SIG-M5 treated with dmso at 0.1 percent for 504 hours (cell line): Measurements from ENCODE around the gene LEFTY2.
"Not testable (repeated sequence)": the region's sequence is repeated elsewhere in the genome, so short reads cannot be mapped to it uniquely, and the experiment has no call there.

Experiments
- DNase-seq: peaks from one replicate; lab custom pipeline; 2025; ENCODE audit not compliant: unreplicated experiment; lab: John Stamatoyannopoulos, UW

The LEFTY2 gene

DNA sequence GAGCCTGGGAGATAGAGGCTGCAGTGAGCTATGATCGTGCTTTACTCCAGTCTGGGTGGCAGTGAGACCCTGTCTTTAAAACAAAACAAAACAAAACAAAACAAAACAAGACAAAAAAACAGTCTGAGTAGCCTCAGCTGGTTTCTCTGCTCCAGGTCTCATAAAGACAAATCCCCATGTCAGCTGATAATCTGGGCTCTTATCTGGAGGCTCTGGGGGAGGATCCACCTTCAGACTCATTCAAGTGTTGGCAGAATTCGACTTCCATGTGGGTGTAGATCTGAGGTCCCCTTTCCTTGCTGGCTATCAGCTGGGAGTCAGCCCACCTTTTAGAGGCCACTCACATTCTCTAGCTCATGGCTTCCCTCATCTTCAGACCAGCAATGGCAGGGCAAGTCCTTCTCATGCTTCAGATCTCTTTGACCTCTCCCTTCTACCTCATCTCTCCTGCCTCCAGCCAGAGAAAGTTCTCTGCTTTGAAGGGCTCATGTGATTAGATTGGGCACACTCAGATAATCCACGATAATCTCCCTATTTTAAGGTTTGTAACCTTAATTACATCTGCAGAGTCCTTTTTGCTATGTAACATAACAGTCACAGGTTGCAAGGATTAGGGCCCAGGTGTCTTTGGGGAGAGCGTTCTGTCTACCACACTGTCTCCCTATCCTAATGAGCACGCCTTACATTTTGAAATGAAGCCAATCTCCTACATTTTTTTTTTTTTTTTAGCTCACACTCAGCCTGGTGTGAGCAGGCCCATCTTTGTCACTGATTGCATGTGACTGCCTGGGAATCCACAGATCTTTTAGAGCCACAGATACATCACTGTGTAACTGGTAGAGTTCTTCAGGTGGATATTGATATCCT is 9.5 kb downstream of the LEFTY2 start:
- no peak for DNase-seq

- DNase-seq, result no peak
Observed at GRCh38 chr1:225930566-225930965, 10.5 kb downstream of the LEFTY2 start.

- DNase-seq, result not testable (repeated sequence)
Observed at GRCh38 chr1:225929462-225929861, 11.6 kb downstream of the LEFTY2 start.

GRCh38 chr1:225928186-225929175 is 12.5 kb downstream of the LEFTY2 start:
- peak; percentile 24 for DNase-seq

GRCh38 chr1:225926551-225927113 is 14.4 kb downstream of the LEFTY2 start:
- peak; percentile 32 for DNase-seq

DNA sequence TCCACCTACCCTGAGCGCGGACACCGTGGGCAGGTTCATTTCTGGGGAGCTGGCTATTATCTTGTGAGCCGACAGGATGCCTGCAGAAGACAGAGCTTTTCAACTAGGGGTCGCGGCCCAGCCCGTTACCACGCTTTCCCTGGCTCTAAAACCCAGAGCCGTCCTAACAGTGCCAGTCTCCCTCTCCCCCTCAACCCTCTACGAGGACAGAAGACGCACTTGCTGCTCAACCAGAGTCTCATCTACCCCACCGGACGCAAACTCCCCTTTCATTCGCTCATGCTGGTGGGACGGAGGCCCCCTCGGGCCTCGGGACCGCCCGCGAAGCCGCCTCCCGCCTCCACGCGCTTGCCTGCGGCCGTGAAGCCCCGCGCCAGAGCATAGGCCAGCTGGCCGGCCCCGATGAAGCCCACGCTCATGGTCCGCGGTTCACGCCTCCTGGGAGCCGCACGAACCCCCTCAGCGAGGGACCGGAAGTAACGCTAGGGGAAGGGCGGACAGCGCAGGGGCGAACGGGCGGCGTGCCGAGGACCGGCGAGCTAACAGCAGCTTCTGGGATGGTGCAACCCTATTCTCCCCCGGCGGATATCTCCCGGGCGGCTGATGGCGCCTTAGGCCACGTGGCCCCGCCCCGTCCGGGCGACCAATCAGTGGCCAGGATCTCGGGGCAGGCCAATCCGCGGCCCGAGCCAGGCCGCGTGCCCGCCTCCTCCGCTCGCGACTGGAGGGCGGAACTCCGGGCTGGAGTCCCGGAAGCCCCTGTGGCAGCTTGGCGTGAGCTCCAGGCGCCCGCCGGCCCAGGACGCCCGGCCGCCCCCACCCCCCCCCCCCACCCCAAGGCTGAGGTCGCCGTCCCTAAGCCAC is 17.1 kb downstream of the LEFTY2 start, which contains the start of gene PYCR2:
Gene PYCR2, minus strand, starts transcription at position 559 of the 864 bp plus-strand sequence. Its CDS starts 140 bp downstream, at position 419.
- DNase-seq, result peak; percentile 98

DNA sequence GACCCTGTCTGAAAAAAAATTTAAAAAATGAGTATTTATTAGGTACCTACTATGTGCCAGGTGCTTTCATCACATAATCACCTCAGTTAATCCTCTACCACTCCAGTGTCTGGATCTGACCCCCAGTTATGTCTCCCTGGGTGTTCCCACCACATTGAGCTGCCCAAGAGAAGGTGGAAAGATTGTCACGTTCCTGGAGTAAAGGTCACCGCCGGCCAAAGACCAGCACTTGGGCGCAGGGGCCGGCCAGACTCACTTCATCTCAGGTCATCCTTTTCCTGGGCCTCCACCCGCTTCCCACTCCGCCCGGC is 17.7 kb downstream of the LEFTY2 start:
- DNase-seq, result no peak

DNA sequence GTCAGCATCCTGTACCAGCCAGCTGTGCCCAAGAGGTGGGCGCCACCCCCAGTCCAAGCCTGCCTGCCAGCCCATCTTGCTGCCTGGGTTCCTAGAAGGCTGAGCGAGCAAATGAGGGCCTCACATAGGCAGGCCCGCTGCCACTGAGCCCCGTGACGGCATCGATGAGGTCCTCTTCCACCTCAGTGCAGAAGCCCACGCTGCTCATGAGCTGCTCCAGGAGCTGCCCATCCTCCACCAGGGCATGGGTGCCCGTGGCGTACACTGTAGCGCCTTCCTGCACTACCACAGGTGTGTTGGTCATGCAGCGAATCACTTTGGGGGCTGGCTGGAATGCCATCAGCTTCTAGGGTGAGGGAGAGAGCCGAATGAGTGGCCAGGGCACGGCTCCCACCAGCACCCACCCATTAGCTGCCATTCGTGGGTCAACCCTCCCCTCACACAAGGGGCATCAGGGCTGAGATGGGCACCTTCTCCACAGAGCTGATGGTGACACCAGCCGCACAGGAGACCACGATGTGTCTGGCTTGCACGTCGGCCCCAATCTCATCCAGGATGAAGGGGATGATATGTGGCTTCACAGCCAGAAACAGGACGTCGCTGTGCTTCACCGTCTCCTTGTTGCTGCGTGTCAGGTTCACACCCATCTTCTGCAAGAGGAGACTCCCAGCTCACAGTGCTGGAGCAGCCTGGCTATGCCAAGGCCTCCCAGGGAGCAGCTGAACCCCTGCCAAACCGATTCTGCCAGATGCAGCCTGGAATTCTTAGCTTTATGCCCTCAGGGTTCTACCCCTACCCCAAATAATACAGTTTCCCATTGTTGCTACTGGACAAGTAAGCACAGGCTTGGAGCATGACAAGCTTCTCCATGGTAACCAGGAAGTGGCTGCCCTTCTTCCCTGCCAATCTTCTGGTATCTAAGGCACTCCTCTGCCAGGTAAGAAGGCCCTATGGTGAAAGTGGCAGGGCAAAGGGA is 19.0 kb downstream of the LEFTY2 start:
- no peak for DNase-seq

GRCh38 chr1:225919906-225920305 is 21.1 kb downstream of the LEFTY2 start:
- DNase-seq, result no peak

DNA sequence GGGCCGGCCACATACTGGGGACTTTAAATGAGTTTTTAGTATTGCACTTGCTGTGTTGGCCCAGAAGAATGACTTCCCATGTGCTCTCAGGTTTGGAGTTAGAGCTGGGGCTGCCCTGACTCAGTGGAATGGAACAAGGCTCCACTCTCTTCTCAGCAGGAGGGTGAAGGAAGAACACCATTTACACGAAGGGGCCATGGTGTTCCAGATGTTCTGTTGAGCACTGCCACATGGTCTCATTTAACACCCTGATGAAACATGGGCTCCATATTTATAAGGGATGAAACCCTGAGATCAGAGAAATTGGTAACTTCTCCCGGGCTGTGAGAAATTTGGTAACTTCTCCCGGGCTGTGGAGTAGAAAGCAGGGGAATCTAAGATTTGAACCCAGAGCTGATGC is 22.7 kb downstream of the LEFTY2 start:
- no peak for DNase-seq

- no peak for DNase-seq
Observed at GRCh38 chr1:225917536-225917935, 23.5 kb downstream of the LEFTY2 start.

- no peak for DNase-seq
Observed at GRCh38 chr1:225917101-225917500, 23.9 kb downstream of the LEFTY2 start.

GRCh38 chr1:225915538-225915991 is 25.5 kb downstream of the LEFTY2 start:
- DNase-seq, result no peak

DNA sequence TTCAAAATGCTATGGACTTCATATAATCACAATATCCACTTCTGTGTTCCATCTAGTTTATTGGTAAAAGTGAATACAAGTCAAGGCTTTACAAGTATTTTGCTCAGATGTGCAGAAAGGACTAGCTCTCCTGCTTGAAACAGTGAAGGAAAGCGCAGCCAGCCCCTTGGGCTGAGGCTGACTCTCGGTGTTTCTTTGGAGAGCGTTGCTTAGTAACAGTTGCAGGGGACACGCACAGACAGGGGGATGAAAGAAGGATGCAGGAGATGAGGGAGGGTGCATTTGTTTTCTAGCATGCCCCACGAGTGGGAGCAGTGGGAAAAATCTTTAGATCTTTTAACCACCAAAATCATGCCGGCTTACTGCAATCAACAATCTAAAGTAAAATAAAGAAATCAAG is 26.1 kb downstream of the LEFTY2 start:
- no peak for DNase-seq

DNA sequence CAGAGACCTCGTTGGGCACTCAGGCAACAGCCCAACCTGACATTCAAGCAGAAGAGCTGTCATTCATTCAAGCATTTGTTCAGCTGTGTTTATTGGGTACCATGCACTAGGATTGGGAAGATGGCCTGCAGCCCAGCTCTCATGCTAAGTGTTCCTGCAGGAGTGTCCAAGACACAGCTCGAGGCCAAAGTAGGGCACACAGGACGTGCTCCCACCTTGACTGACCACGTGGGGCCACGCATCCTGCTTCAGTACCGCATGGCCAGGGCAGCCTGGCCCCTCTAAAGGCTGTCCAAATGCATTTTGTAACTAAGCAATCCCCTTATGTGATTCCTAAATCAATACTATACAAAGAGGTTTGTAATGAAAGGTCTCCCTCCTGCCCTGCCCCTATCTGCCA is 26.6 kb downstream of the LEFTY2 start:
- DNase-seq, result no peak

DNA sequence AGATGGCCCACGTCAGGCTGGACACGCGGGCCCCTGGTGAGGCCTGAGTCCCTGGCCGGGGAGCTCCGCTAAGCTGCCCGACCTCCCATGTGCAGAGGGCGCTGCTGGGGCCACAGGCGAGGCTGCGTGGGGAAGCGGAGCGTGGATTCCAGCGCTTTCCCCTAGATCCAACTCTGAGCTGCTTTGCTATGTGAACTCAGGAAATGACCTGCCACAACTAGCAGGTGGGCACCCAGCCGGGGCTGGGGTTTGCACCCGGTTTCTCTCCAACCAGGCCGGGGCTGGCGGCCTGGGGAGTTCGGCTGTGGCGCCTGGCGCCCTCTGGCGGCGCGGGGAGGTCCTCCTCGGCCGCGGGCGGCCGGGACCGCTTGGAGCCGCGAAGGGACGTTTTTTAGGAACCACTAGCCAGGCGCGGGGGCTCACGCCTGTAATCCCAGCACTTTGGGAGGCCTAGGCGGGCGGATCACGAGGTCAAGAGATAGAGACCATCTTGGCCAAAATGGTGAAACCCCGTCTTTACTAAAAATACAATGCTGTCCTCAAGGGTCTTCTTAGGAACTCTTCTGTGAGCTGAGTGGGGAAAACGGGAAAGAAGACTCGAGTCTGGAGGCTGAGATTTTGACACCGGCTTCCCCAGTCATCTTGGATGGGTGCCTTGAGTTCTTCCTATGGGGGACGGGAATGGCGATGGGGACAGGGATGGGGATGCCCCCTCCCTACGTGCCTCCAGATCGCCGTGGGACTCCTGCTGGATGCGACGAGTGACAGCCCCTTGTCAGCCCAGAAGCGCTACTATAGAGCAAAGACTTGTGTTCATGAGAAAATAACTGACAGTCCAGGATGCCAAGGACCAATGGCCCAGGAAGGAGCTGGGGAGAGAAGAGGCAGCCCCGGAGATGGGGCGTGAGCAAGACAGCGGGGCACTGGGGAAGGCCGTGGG is 29.6 kb downstream of the LEFTY2 start:
- DNase-seq, result no peak

- no peak for DNase-seq
Observed at GRCh38 chr1:225909477-225909876, 31.5 kb downstream of the LEFTY2 start.

DNA sequence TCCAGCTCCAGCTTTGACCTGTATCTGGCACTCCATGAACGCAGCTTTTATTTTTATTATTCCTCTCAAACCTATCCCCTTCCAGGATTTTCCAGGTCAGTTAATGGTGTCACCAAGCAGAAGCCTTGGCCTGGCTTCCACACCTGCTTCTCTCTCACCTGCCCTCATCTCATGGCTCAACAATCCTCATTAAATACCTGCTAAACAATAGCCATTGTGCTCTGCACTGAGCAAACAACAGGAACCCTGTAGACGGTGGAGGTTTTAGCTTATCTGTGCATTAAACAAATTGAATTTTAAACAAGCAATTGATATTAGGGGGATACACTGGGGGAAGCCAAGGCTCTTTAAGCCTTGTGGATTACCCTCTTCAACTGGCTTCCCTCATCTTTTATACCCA is 32.2 kb downstream of the LEFTY2 start:
- no peak for DNase-seq
